Endodermal cell (in vitro differentiated cells): ENCODE data around the gene FARP2. TPM values are rescaled to one million over a fixed set of nuclear protein-coding genes. Genes with fewer than 3 reads are reported as not detected.

Experiments used
- DNase-seq: peaks from one replicate; pipeline ENCODE4 v3.0.0-alpha.2; 2017
- H3K27ac ChIP-seq: 2 replicates; pipeline ENCODE4 v1.5.1; 2013; ENCODE audit warnings: mild to moderate bottlenecking, low read depth, low read length, moderate library complexity
- H3K27me3 ChIP-seq: 2 replicates; pipeline ENCODE4 v1.6.1; 2013; ENCODE audit warnings: mild to moderate bottlenecking, low read length, moderate library complexity; ENCODE audit not compliant: insufficient read depth, control insufficient read depth, poor library complexity, severe bottlenecking
- H3K36me3 ChIP-seq: 2 replicates; pipeline ENCODE4 v1.7.0; 2013; ENCODE audit warnings: mild to moderate bottlenecking, low read length, moderate library complexity; ENCODE audit not compliant: control insufficient read depth, insufficient read depth
- H3K4me1 ChIP-seq: one replicate; pipeline ENCODE4 v1.7.0; 2013; ENCODE audit warnings: low read length; ENCODE audit not compliant: control insufficient read depth, insufficient read depth
- H3K4me3 ChIP-seq: 2 replicates; pipeline ENCODE4 v1.5.1; 2013; ENCODE audit warnings: mild to moderate bottlenecking, low read length, moderate library complexity
- H3K9ac ChIP-seq: 2 replicates; pipeline ENCODE4 v1.6.1; 2013; ENCODE audit warnings: mild to moderate bottlenecking, low read length, moderate library complexity; ENCODE audit not compliant: poor library complexity, severe bottlenecking; ENCODE audit errors: extremely low read depth
- H3K9me3 ChIP-seq: 2 replicates; pipeline ENCODE4 v1.6.1; 2013; ENCODE audit warnings: mild to moderate bottlenecking, low read length, moderate library complexity; ENCODE audit not compliant: control insufficient read depth
- H3K27ac Mint-ChIP-seq: 2 replicates; pipeline ENCODE4 v1.8.0; 2020; ENCODE audit warnings: mixed read lengths
- H3K27me3 Mint-ChIP-seq: 2 replicates; pipeline ENCODE4 v1.8.0; 2021; ENCODE audit warnings: mild to moderate bottlenecking, mixed read lengths; ENCODE audit not compliant: insufficient read depth
- H3K36me3 Mint-ChIP-seq: 2 replicates; pipeline ENCODE4 v1.8.0; 2020; ENCODE audit warnings: low read depth, mixed read lengths
- H3K4me1 Mint-ChIP-seq: 2 replicates; pipeline ENCODE4 v1.8.0; 2020; ENCODE audit warnings: mixed read lengths
- H3K4me3 Mint-ChIP-seq: 2 replicates; pipeline ENCODE4 v1.8.0; 2020; ENCODE audit warnings: mild to moderate bottlenecking, moderate library complexity, mixed read lengths
- H3K9me3 Mint-ChIP-seq: 2 replicates; pipeline ENCODE4 v1.8.0; 2020; ENCODE audit warnings: mild to moderate bottlenecking, mixed read lengths
- CTCF ChIP-seq: fragments of 200-600 bp; sonication (generic); conservative IDR thresholded peaks from 2 replicates; pipeline ENCODE4 v1.5.0; 2021; ENCODE audit warnings: antibody characterized with exemption, mild to moderate bottlenecking
- WGBS, 2 experiments: methylation state at CpG; one replicate each; pipeline versions ENCODE4 v1.1.5 to v1.1.7; 2013; ENCODE audit warnings: missing lambda C conversion rate in 2 of 2, mixed read lengths in 1 of 2; ENCODE audit not compliant: insufficient coverage in 1 of 2, insufficient read length in 1 of 2; 5-methylcytosine and 5-hydroxymethylcytosine counted together
- total RNA-seq, 2 donors: library from RNA; stranded (reverse); fragmentation: NEBNext Ultra II Directional in 1 of 2; extraction: Animal tissue kit (Norgen Biotek cat#: 25700) in 1 of 2; gene quantifications; 2 replicates in 1 of 2; 3 replicates in 1 of 2; pipeline ENCODE4 v1.2.1, GENCODE V29; 2021

The FARP2 gene
- total RNA-seq, 2 donors from 2014 or later, result 36.4 to 51.4 TPM

DNA sequence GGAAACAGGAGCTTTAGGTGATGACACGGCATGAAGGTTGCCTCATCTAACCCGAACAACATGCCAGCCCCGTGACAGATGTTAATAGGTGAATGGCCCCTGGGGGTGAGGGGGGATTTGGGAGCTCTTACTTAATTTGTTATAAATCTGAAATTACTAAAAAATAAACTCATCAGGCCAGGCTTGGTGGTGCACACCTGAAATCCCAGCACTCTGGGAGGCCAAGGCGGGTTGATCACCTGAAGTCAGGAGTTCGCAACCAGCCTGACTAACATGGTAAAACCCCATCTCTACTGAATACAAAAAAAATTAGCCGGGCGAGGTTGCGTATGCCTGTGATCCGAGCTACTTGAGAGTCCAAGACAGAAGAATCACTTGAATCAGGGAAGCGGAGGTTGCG, 146.2 kb downstream of the FARP2 start:
- Histone ChIP-seq H3K4me1 (no peaks in the 10 kb centered on the region), H3K9me3 (no peaks in the 10 kb centered on the region), H3K36me3 (peaks cover 38% of the 10 kb centered on the region), H3K4me3 (no peak overlapping the region), H3K27ac (no peak overlapping the region), H3K27me3 (no peaks in the 10 kb centered on the region), H3K9ac (no peak overlapping the region)
- no peak for TF ChIP-seq CTCF
- Mint-ChIP-seq H3K36me3 (peaks cover 37% of the 10 kb centered on the region), H3K9me3 (no peaks in the 10 kb centered on the region), H3K27me3 (no peaks in the 10 kb centered on the region), H3K4me3 (no peak overlapping the region), H3K4me1 (peaks cover 11% of the 10 kb centered on the region), H3K27ac (no peak overlapping the region)
- WGBS, 2 experiments, result 84 to 92% methylated on average over 8 to 11 of the region's 11 CpGs
- DNase-seq, result no peak

DNA sequence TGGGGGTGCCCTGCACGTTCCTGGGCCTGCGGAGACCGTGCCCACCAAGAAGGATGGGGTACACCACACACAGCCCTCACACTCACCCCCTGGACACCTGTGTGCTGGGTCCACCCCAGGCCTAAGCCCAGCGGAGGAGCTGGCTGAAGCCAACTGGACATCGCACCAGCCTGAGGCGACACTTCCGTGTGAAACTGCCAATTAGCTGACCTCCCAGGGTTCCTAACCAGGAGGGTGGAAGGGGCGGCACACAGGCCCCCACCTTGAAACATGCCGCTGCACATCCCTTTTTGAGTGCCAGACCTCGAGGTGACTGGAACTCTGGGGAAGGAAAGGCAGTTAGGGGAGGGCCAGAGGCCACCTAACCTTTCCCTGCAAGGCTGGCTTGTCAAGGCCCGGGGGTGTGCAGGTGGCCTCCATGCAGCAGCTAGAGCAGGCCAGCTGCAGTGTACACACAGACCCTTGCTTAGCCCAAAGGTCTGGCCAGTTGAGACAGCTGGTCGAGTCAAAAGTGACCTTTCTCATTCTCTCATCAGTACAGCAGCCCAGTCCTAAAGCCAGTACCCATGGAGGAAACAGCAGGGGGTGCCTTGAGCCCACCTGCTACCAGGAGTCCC, 147.8 kb downstream of the FARP2 start:
- WGBS, 2 experiments, result 93 to 95% methylated on average over 10 to 12 of the region's 12 CpGs
- Mint-ChIP-seq H3K9me3 (no peaks in the 10 kb centered on the region), H3K4me1 (peaks cover 12% of the 10 kb centered on the region), H3K27ac (no peak overlapping the region), H3K4me3 (no peak overlapping the region), H3K27me3 (no peaks in the 10 kb centered on the region), H3K36me3 (peaks cover 36% of the 10 kb centered on the region)
- TF ChIP-seq CTCF, result no peak
- Histone ChIP-seq H3K9me3 (no peaks in the 10 kb centered on the region), H3K4me1 (no peaks in the 10 kb centered on the region), H3K9ac (no peak overlapping the region), H3K4me3 (no peak overlapping the region), H3K27ac (no peak overlapping the region), H3K36me3 (peaks cover 31% of the 10 kb centered on the region), H3K27me3 (no peaks in the 10 kb centered on the region)
- DNase-seq, result no peak

GRCh38 chr2:241505086-241505780, 149.1 kb downstream of the FARP2 start:
- Mint-ChIP-seq H3K27ac (peak overlapping the region; percentile 68), H3K4me3 (no peak overlapping the region), H3K9me3 (no peaks in the 10 kb centered on the region)

More at GRCh38 chr2:241505086-241505780, 149.1 kb downstream of the FARP2 start:
- TF ChIP-seq CTCF, result no peak
- Histone ChIP-seq H3K36me3 (peaks cover 29% of the 10 kb centered on the region), H3K4me3 (no peak overlapping the region), H3K27me3 (no peaks in the 10 kb centered on the region), H3K27ac (no peak overlapping the region), H3K4me1 (no peaks in the 10 kb centered on the region), H3K9me3 (no peaks in the 10 kb centered on the region), H3K9ac (no peak overlapping the region)
- Mint-ChIP-seq H3K4me1 (peaks cover 10% of the 10 kb centered on the region), H3K36me3 (peaks cover 23% of the 10 kb centered on the region), H3K27me3 (peaks cover 9% of the 10 kb centered on the region)
- 92 to 93% methylated on average over 12 to 15 of the region's 15 CpGs for WGBS, 2 experiments
- DNase-seq, result no peak
